GM18517 (cell line): ENCODE measurements around the gene GAS7.

Source experiments
- ATAC-seq: cut with Tn5 transposase; IDR thresholded peaks from one replicate; pipeline ENCODE4 v1.9.1; 2021; ENCODE audit warnings: mild to moderate bottlenecking, moderate library complexity; ENCODE audit not compliant: unreplicated experiment

Gene GAS7

DNA sequence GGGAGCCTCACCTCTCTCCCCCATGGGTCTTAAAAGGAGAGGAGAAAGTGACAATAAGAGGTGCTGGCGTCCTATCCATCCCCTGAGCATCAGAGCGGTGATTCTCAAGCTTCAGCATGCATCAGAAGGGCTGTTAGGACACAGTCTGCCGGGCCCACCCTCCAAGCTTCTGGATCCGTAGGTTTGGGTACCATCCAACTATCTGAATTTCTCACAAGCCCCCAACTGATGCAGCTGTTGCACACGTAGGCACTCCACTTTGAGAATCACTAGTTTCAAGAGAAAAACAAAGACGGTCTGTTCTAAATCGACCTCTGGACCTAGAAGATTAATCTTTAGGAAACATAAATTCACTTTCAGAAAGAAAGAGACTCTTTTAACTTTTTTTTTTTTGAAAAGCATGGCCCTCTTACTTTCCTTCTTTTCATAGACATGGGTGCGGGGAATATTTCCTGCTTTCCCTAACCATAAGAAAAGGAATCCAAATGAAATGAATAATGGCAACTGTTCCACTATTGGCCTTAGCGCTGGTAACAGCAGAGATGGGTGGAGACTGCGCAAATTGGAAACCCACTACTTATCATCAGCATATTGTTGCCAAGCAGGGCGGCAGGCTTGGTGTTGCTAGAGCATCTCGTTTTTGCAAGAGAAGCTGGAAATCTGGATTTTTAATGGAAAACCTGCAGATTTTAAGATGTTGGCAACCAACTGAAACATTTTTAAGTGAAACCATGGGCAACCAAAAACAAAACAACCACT, 144.4 kb downstream of the GAS7 start:
- ATAC-seq, result no peak

DNA sequence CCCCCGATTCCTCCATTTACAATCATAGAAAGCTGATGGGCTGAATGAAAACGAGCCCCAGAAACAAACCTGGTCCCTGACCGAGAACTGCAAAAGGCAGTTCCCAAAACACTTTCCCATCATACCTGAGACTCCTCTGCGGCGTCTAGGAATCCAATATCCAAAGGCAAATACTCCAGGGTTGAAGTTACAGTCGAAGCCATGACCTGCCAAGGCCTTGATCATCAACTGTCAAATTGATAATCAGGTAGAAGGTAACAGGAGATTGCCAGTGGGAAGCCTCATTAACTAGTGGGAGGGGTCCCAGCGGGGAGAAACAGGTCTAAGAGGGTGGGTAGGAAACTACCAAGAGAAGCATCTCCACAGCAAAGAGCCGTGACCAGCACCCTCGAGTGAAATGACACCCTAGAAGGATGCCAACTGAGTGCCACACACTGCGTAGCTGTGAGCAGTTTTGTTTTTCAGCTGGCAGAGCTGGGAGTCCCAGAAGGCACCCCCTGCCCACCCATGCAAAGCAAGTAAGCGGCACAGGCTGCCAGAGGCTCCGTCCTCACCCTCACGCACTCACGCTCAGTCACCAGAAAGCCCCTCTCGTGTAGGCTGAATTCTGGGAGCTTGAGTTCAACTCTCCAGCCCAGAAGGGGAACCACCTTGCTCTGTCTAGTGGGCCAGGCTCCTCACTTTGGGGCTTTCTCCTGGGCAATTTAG, 146.1 kb downstream of the GAS7 start:
- ATAC-seq, result no peak

DNA sequence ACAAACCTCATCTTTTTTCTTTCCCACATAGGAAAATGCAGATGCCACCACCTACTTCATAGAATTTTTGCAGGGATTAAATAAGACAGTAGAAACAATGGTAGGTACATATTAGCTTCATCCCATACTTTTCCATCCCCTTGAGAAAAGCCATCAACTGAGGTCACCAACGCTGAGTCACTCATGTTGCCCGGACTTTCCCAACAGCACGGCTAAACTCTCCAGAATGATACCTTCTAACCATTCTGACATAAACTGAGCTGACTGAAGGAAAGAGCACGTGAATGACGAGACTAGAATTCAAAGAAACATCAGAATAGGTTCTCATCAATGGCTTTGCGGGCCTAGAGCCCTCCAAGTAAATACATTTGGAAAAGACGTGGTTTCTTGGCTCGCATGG, 147.3 kb downstream of the GAS7 start:
- no peak for ATAC-seq

DNA sequence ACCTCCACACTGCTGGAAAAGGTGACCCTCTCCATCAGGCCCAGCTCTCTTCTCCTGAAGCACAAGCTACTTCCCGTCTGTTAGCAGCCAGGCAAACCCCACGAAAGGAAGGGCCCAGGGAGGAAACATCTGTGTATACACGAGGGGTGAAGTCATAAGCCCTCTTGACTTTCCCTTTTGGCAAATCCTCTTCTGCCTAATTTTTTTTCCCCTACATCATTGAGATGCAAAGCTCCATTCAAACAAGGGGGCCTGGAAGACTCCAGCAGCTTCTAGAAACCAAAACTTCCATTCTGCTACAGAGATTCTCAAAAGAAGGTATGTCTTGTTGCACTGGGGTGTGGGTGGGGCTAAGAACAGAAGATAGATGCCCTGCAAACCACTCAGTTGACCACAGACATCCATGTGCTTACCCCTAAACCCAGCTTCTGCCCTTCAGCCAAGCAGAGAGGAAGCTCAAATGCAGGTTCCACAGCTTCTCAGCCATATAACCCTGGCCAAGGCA, 147.8 kb downstream of the GAS7 start:
- peak; percentile 50 for ATAC-seq

DNA sequence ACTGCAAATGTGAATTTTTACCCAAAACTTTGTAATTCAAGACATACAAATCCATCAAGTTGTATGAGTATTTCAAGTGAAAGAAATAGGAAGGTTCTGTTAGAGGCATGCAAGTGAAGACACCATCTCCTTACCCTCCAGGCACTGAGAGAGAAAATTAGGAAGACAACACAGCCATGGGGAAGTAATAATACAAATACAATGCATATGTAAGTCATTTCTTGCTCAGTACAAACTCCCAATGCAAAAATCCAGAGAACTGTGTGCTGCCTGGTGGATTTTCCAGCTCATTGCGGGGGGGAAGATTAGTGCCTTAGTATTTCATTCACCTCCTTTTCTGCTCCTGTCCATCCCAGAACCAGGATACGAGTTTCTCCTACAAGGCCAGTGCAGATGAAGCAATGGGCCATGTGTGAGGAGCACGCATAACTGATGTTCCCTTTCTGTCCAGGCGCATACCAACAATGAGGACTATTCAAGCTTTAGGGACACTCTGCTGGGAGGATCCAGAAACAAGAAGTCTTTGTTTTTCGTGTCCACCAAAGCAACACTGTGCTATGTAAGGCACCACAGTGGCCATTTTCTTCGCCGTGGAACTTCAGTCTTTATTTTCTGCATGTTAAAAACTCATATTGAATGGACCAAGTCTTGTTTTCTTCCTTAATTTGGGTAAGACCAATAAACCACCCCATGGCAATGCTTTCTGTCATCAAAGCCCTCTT, 149.6 kb downstream of the GAS7 start:
- ATAC-seq, result no peak

DNA sequence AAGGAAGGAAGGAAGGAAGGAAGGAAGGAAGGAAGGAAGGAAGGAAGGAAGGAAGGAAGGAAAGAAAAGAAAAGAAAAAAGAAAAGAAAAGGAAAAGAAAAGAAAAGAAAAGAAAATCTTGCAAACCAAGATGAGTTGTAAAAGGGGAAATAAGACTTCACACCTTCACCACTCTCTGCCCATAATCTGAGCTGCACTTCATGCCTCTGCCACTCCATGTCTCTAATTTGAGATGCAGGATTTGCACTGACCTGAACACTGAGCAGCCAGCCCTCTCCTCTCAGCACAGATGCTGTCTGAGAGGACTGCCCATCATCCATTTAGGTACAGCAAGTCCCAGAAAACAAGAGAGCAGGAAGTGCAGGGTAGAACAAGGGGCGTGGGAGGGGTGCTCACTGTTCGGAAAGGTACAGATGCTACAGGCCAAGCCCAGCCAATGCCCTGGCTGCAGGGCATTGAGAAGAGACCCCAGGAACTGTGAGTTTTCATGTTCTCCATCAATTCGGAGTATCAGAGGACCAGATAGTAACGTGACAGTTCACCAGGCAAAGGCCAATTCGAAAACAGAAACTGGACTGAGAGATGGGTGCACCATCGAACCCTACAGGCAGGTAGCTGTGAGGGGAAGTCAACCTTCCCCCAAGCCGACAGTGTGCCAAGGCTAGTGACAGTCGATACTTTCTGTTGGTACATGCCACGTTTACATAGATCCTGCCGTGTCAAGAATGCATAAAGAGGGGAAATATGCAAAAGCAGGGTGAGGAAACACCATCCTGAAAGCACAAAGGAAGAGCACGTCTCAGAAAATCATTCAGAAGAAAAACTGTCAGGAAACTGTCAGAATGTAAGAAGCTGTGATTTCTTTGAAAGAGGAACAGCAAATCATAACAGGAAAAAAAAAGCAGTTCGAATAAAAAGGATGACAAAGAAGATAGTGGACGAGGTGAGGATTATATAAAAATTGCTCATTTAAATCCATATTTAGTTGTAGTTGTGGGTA, 151.3 kb downstream of the GAS7 start:
- ATAC-seq, result peak; percentile 49

DNA sequence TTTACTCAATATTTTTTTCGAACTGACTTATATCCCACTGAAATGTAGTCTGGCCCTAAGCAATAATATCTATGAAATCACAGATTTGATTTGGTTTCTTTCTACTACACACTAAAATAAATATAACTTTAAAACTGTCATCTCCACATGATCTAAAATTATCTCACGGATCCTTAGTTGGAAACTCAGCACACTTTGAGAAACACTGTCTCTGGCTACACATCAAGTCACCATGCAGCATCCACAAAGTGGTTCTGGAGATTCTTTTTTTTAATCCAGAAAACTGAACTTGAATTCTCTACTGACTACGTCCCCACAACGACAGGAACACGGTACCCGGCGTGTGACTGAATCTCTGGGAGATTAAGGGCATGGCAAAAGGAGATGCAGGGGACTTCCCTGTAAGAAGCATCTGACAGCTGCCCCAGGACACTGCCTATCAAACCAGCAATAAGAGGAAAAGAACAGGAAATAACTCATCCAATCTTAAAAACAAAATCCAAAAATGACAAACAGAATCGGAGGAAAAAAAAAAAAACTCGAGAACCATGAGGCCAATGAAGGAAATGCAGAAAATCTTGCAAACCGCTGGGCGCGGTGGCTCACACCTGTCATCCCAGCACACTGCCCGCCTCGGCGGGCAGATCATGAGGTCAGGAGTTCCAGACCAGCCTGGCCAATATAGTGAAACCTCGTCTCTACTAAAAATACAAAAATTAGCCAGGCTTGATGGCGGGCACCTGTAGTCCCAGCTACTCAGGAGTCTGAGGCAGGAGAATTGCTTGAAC, 152.3 kb downstream of the GAS7 start:
- no peak for ATAC-seq

DNA sequence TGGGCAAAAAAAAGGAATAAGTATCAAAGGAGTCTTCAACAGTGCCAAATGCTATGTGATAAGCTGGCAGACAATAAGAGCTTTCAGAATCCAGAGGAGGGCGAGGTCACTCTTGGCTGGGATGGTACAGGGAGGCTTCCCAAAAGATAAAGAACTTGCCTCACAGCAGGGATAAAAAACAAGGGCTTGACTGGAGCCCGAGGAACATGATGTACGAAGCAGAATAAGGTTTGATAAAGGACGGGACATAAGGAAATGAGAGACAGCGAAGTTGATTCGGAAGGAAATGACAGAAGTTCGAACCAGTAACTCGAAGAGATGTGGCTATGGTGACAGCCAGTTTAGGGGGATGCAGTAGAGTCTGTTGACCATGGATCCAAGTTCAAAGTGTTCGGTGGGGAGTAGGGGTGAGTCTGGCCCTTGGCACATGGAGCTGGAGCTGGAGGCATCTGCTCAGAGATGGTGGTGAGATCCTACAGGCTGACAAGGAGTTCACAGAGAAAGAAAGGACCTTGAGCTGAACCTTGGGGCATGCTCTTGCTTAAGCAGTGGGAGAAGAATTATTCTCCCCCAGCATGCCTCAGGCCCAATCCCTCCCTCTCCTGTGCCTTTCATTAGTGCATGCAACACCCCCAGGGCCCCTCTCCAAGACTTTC, 155.7 kb downstream of the GAS7 start:
- ATAC-seq, result no peak

DNA sequence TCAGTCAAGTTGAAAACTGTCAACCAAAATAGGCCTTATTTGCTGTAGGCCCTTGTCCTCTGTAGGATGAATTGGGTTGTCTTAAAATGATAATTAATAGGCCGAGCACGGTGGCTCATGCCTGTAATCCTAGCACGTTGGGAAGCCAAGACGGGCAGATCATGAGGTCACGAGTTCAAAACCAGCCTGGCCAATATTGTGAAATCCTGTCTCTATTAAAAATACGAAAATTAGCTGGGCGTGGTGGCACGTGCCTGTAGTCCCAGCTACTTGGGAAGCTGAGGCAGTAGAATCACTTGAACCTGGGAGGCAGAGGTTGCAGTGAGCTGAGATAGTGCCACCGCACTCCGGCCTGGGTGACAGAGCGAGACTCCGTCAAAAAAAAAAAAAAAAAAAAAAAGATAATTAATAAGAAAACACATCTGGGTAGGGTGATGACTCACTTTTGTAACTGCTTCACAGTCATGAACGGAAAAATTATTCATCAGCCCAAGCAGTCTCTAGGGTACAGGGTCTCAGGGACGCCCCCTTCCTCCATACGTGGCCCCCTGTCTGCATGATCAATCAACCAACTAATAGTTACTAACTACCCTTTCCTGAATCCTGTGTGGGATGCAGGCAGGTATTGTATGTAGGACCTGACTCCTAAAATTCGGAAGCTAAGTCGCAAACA, 156.4 kb downstream of the GAS7 start:
- ATAC-seq, result peak; percentile 39

DNA sequence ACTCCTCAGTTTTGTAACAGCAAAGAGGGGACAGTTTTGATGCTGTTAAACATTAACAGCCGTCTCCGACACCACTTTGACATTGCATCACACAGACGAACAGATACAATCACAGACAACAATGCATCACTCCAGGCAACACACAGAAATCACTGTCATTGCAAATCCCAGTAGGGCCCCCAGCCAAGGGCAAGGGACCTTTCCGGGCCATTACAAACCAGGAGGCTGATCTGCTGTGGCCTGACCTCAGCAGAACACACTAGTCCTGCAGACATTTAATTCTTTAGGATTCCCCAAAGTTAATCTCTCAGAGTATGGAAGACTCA, 157.2 kb downstream of the GAS7 start:
- ATAC-seq, result peak; percentile 26

DNA sequence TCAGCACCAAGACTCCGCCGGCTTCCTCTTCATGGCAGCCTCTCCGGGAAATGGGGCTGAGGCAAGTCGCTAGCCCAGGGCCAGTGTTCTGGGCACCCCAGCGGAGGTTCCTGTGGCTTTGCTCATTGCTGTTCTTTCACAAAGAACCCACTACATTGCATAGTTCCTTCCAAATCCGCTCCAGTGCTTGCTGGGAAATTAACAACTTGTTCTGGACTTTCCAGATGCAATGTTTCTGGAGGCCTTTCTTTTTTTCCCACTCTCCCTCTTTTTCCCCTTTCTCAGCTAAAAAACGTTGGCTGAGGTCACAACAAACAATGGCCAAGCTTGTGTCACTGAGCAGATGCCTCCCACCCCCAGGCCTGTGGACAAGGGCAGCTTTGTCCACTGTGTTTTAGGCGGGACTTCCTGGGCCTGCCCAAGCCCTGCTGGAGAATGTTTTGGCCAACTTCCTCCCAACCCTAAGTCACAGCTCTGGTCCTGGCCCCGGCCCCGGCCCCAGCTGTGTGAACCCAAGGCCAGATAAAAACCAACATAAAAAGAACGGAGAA, 161.8 kb downstream of the GAS7 start:
- no peak for ATAC-seq

DNA sequence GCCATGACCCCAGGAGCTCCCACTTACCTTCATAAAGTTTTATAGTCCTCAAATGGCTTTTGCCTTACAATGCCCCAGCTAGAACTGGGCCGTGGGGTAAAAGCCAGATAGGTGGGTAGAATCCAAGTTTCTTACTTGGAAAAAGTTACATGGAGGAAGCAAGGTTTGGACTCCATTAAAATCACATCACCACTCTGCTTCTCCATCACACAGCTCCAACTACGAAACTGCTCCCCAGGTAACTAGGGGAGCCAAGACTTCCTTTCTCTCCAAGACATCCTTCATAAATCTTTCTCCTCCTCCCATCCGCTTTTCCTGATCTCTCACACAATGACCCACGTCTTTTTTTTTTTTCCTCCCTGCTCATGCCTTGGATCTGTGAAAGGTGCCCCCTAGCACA, 162.5 kb downstream of the GAS7 start:
- no peak for ATAC-seq

DNA sequence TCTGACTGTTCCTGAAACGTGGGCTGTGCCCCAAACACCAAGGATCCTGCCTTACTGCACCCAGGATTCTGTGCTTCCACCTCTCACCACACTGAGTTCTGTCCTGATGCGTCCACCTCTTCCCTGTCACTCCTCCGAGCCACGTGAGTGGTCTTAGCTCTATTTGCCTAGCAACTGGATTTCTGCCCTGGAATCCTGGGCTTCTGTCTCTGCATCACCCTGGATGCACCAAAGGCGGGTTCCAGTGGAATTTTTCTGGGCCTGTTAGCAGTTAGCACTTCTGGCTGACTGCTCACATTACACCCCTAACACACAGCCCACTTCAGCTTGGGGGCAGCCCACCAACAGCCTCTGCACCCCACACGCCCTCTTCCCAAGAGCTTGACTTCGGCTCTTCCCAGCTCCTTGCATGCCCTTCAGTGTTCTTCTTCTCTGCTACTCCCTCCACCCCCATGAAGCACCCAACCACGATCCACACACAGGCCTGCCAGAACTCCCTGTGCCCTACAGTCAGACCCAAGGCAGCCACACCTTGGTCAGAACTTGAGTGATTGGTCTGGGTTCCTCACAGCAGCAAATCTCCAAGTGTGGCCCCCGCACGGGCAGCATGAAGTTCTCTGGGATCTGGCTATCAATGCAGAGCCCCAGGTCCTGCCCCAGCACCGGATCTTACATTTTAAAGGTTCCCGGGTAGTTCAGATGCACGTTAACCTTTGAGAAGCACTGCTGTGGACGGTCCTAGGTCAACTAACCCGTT, 163.5 kb downstream of the GAS7 start:
- ATAC-seq, result no peak

DNA sequence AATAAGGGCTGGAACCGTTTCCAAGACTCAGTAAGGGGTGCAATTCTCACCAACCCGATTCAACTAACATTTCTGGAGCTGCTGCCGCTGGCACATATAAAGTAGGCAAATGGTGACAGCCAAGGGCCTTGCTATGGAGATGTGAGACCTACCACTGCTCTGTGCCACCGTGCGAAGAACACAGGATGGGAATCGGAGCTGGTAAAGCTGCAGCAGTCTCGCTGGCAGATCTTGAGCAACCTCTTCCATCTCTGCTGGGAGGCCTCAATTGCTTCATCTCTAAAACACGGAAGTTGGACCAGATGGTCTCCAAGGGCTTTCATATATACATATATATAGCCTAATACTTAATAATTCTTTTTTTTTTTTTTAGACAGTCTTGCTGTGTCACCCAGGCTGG, 164.4 kb downstream of the GAS7 start:
- no peak for ATAC-seq

DNA sequence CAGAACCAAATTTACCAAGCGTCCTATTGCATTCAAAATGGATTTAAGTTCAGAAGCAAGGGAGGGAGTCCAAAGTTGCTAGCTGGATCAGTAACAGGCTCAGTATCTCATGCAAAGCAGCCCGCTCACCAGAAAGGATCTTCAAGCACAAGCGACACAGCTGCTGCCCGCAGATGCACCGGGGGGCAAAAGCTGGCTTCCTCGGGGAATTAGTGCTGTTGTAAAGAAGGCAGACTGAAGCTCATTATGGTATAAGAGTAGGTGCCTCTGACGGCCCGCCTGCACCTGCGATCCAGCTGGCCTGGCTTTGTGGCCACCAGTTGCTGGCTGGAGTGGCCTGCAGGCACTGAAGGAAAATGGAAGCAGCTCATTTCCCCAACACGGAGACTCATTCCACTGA, 165.0 kb downstream of the GAS7 start:
- ATAC-seq, result no peak

DNA sequence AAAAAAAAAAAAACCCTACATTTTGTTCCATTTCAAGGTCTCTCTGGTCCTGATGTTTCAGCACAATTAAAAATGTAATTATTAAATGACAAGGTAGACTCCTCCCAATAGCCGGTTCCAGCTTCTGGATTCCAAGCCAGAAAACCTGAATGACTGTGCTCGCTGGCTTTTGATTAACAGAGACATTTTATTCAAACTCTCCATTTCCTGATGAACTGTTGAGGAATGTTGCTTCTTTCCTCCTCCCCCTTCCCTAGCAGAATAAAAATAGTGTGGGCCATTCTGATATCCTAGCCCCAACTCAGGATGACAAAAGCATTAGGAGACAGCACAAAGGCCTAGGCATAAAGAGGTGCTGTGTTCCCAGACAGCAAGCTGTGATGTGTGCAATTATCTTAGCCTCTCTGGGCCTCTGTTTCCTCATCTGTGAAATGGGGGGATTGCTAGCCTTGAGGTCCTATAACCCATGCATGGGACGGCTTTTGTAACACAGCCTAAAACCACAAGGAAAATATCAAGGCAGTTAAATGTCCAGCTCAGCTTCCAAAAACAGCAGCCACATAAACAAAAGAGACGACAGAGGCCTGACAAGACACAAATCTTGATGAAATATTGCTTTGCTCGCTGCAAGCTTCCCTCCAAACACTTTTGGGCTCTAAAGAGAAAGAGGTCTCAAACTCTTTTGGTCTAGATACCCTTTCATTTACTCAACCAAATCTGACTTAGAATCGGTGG, 166.1 kb downstream of the GAS7 start:
- no peak for ATAC-seq

DNA sequence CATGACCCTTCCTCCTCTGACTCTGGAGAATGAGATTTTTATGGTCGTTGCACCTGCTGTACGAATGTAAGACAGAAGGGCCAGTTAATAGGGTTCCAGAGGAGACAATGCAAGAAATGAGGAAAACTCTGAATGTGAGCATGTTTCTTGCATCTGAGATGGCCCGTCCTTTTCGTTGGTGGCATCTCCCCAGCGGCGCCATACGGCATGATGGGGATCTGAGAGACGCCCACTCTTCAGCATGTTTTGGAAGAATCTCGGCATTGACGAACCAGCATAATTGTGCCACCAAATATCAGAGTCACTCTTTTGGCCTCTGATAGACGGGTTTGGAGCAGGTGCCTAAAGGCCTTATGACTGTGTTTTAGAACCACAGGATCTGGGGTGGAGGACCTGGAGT, 166.8 kb downstream of the GAS7 start:
- ATAC-seq, result no peak
